GM13976 (cell line): ENCODE measurements around the gene AGAP5.

Experiments used
- DNase-seq: peaks from one replicate; pipeline ENCODE4 v3.0.0; 2012; ENCODE audit warnings: low spot score
- CTCF ChIP-seq: IDR thresholded peaks from 2 replicates; pipeline ENCODE4 v1.5.1; 2012; ENCODE audit warnings: borderline replicate concordance, mild to moderate bottlenecking; ENCODE audit not compliant: insufficient read depth; ENCODE audit errors: extremely low read depth, missing control alignments, control extremely low read depth
- in situ Hi-C: fragments of 300-500 bp; cut with MboI; formaldehyde crosslinking; loops from one replicate; pipeline ENCODE4 v1.12.0; 2022; ENCODE audit warnings: low sequenced_read_pairs, mixed read lengths, inconsistent platforms; ENCODE audit not compliant: unreplicated experiment

AGAP5 gene

GRCh38 chr10:73641328-73642060 is 56.4 kb downstream of the AGAP5 start, which contains the start of gene MYOZ1:
MYOZ1 (minus strand) TSS chr10:73641474; CDS start chr10:73640017, 1,457 bp downstream.
- TF ChIP-seq CTCF: no peak
- peak; percentile 21 for DNase-seq
- in situ Hi-C loops: loop anchor here (5.0 kb wide), 1 partner anchor 114 kb away; no protein-coding TSS in a partner anchor

GRCh38 chr10:73639286-73639685 is 58.6 kb downstream of the AGAP5 start:
- in situ Hi-C loops: no loop called here
- no peak for TF ChIP-seq CTCF

GRCh38 chr10:73635781-73636180 is 62.1 kb downstream of the AGAP5 start:
- in situ Hi-C loops: no loop called here
- no peak for TF ChIP-seq CTCF
- peak; percentile 17 for DNase-seq

More at GRCh38 chr10:73639286-73639685, 58.6 kb downstream of the AGAP5 start:
- no peak for DNase-seq

GRCh38 chr10:73634421-73634820 is 63.5 kb downstream of the AGAP5 start:
- no peak for TF ChIP-seq CTCF
- in situ Hi-C loops: no loop called here

GRCh38 chr10:73629165-73629564 is 68.7 kb downstream of the AGAP5 start:
- DNase-seq: no peak
- in situ Hi-C loops: no loop called here
- no peak for TF ChIP-seq CTCF

More at GRCh38 chr10:73634421-73634820, 63.5 kb downstream of the AGAP5 start:
- DNase-seq: no peak

- no peak for DNase-seq
- in situ Hi-C loops: no loop called here
- no peak for TF ChIP-seq CTCF
These were observed 69.5 kb downstream of the AGAP5 start for GRCh38 chr10:73628405-73628804.
